Measurements from ENCODE around the gene ITM2B.

Gene ITM2B

GRCh38 chr13:48258430-48258829, 25.4 kb downstream of the ITM2B start:
- Histone ChIP-seq H3K9ac (ENCODE audit: low read depth, low read length) (no peak overlapping the region), H3K36me3 (ENCODE audit: insufficient read depth, low read length) (peaks cover 18% of the 10 kb centered on the region)

DNA sequence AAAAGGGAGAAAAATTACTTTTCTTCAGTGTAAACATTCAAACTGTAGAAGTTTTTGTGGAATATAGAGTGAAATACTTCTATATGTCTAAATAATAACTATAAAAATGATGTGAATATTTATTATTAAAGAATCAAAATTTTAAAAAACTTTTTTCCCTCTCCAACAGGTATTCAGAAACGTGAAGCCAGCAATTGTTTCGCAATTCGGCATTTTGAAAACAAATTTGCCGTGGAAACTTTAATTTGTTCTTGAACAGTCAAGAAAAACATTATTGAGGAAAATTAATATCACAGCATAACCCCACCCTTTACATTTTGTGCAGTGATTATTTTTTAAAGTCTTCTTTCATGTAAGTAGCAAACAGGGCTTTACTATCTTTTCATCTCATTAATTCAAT, 28.0 kb downstream of the ITM2B start:
- peaks cover 10% of the 10 kb centered on the region for H3K36me3 ChIP-seq (ENCODE audit: insufficient read depth, low read length)
- no peaks in the 10 kb centered on the region for H3K4me1 ChIP-seq (ENCODE audit: insufficient read depth, low read length)
- H3K9me3 ChIP-seq (ENCODE audit: control insufficient read depth, insufficient read depth, low read length) = no peaks in the 10 kb centered on the region
- H3K9ac ChIP-seq (ENCODE audit: low read depth, low read length) = no peak overlapping the region

More at GRCh38 chr13:48258430-48258829, 25.4 kb downstream of the ITM2B start:
- Histone ChIP-seq H3K4me1 (ENCODE audit: insufficient read depth, low read length) (no peaks in the 10 kb centered on the region), H3K9me3 (ENCODE audit: control insufficient read depth, insufficient read depth, low read length) (no peaks in the 10 kb centered on the region)

GRCh38 chr13:48263196-48263595, 30.2 kb downstream of the ITM2B start:
- H3K9ac ChIP-seq (ENCODE audit: low read depth, low read length) = no peak overlapping the region
- peaks cover 8% of the 10 kb centered on the region; the same call in 1 of the 2 replicates for H3K36me3 ChIP-seq (ENCODE audit: insufficient read depth, low read length)
- no peaks in the 10 kb centered on the region for H3K9me3 ChIP-seq (ENCODE audit: control insufficient read depth, insufficient read depth, low read length)
- no peaks in the 10 kb centered on the region for H3K4me1 ChIP-seq (ENCODE audit: insufficient read depth, low read length)

GRCh38 chr13:48264058-48264457, 31.1 kb downstream of the ITM2B start:
- Histone ChIP-seq H3K9ac (ENCODE audit: low read depth, low read length) (no peak overlapping the region), H3K9me3 (ENCODE audit: control insufficient read depth, insufficient read depth, low read length) (no peaks in the 10 kb centered on the region), H3K4me1 (ENCODE audit: insufficient read depth, low read length) (no peaks in the 10 kb centered on the region), H3K36me3 (ENCODE audit: insufficient read depth, low read length) (0 out of 2 replicates have a peak, but pooled peaks cover 5% of the 10 kb centered on the region)

- Histone ChIP-seq H3K9me3 (ENCODE audit: control insufficient read depth, insufficient read depth, low read length) (no peaks in the 10 kb centered on the region), H3K4me1 (ENCODE audit: insufficient read depth, low read length) (no peaks in the 10 kb centered on the region), H3K36me3 (ENCODE audit: insufficient read depth, low read length) (0 out of 2 replicates have a peak, but pooled peaks cover 3% of the 10 kb centered on the region), H3K9ac (ENCODE audit: low read depth, low read length) (no peak overlapping the region)
Observed at GRCh38 chr13:48265217-48265815, 32.3 kb downstream of the ITM2B start.

DNA sequence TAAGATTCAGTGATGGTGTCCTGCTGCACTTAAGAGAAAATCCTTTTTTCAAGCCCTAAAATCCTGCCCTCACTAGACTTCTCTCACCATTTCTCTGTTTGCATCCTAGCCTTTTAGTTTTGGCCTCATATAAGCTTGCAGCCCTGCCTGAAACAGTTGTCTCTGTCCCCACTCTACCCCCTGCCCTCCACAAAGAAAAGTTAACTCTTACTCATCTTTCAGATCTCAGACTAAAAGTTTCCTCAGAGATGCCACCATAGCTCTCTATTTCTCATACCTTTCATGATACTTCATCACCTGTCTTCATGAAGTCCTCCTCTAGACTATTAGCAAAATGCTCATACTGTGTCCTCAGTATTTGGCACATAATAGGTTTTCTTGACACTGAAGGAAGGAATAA, 33.1 kb downstream of the ITM2B start:
- 0 out of 2 replicates have a peak, but pooled peaks cover under 1% of the 10 kb centered on the region for H3K36me3 ChIP-seq (ENCODE audit: insufficient read depth, low read length)
- no peaks in the 10 kb centered on the region for H3K9me3 ChIP-seq (ENCODE audit: control insufficient read depth, insufficient read depth, low read length)
- H3K9ac ChIP-seq (ENCODE audit: low read depth, low read length) = no peak overlapping the region
- H3K4me1 ChIP-seq (ENCODE audit: insufficient read depth, low read length) = no peaks in the 10 kb centered on the region

DNA sequence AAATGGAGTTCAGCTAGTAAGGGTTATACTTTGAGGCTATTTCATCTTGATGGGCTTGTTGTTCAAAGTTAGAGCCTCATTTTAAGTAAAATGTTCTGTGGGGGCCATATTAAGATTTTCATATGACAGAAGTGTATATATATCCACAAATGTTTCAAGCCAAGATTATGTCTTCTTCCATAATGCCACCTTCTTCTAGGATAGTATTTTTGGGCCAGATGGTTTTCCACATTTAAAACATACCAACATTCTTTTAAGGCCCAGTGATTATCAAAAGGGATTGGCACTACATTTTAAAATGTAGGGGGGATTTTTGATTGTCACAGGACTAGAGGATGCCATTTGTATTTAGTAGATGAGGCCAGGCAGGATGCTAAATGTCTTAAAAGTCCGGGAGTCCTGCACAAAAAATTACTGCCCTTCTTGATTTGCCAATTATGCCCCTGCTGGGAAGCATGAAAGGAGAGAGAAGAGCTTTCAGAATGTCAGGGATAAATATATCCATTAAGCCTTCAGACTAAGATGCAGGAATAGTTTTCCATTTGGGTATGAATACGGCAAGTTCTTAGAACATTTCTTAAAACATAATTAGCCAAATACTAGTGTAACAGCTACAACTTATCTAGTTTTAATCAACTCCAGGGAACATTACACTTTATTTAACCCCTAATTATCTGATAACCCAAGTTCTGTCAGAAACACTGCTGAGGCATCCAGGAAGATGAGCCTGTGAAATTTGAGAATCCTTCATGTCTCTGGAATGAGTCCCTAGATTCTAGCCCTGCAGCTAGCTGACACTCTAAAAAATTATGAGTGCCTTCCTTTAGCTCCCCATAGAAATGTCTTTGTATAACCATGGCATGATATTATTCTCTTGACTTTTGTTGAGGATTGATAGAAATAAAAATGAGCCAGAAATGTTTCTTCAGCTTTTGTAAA, 34.0 kb downstream of the ITM2B start:
- H3K9ac ChIP-seq (ENCODE audit: low read depth, low read length) = no peak overlapping the region
- no peaks in the 10 kb centered on the region for H3K4me1 ChIP-seq (ENCODE audit: insufficient read depth, low read length)
- no peaks in the 10 kb centered on the region for H3K36me3 ChIP-seq (ENCODE audit: insufficient read depth, low read length)
- H3K9me3 ChIP-seq (ENCODE audit: control insufficient read depth, insufficient read depth, low read length) = no peaks in the 10 kb centered on the region

GRCh38 chr13:48268019-48268418, 35.0 kb downstream of the ITM2B start:
- H3K4me1 ChIP-seq (ENCODE audit: insufficient read depth, low read length) = no peaks in the 10 kb centered on the region
- H3K36me3 ChIP-seq (ENCODE audit: insufficient read depth, low read length) = no peaks in the 10 kb centered on the region
- H3K9me3 ChIP-seq (ENCODE audit: control insufficient read depth, insufficient read depth, low read length) = no peaks in the 10 kb centered on the region

DNA sequence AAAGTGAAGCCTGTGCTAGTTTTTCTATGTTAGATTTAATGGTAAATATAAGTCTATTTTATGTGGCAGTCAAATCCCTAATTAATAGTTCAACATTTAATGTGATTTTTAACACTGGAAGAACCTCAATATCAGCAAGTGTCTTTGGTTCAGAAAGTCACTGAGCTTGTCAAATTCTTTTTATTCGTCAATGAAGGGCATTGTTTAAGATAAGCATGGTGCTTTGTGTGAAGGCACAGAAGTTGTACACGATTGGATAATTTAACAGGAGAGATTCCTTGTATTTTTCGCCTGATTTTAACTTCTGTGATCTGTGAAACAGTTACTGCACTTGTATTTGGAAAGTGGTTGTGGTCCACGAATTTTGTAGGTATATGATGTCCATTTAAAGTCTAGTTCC, 40.3 kb downstream of the ITM2B start:
- no peak overlapping the region for H3K9ac ChIP-seq (ENCODE audit: low read depth, low read length)
- H3K4me1 ChIP-seq (ENCODE audit: insufficient read depth, low read length) = no peaks in the 10 kb centered on the region
- no peaks in the 10 kb centered on the region for H3K9me3 ChIP-seq (ENCODE audit: control insufficient read depth, insufficient read depth, low read length)
- no peaks in the 10 kb centered on the region for H3K36me3 ChIP-seq (ENCODE audit: insufficient read depth, low read length)

More at GRCh38 chr13:48268019-48268418, 35.0 kb downstream of the ITM2B start:
- no peak overlapping the region for H3K9ac ChIP-seq (ENCODE audit: low read depth, low read length)

- no peaks in the 10 kb centered on the region for H3K9me3 ChIP-seq (ENCODE audit: control insufficient read depth, insufficient read depth, low read length)
- no peaks in the 10 kb centered on the region for H3K36me3 ChIP-seq (ENCODE audit: insufficient read depth, low read length)
- no peaks in the 10 kb centered on the region for H3K4me1 ChIP-seq (ENCODE audit: insufficient read depth, low read length)
- no peak overlapping the region for H3K9ac ChIP-seq (ENCODE audit: low read depth, low read length)
Observed at GRCh38 chr13:48275507-48275906, 42.5 kb downstream of the ITM2B start.

DNA sequence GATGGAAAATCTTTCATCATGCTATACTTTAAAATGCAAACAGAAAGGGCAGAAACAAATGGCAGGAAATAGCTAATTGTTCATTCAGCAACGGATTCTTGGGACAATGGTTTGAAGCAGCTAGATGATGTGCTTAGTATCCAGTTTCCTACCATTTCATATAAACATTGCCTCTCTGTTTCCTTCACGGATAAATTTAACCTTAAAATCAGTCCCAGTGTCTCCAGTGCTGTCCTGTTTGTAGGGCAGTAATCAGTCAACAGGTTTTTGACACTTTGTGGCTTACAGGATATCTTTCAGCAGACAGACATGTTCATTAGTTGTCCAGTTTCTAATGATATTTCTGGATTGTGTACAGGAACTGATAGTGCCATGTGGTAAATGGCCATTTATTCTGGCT, 45.8 kb downstream of the ITM2B start:
- H3K4me1 ChIP-seq (ENCODE audit: insufficient read depth, low read length) = no peaks in the 10 kb centered on the region
- no peak overlapping the region for H3K9ac ChIP-seq (ENCODE audit: low read depth, low read length)
- no peaks in the 10 kb centered on the region for H3K36me3 ChIP-seq (ENCODE audit: insufficient read depth, low read length)
- no peaks in the 10 kb centered on the region for H3K9me3 ChIP-seq (ENCODE audit: control insufficient read depth, insufficient read depth, low read length)

- no peak overlapping the region for H3K9ac ChIP-seq (ENCODE audit: low read depth, low read length)
- no peaks in the 10 kb centered on the region for H3K9me3 ChIP-seq (ENCODE audit: control insufficient read depth, insufficient read depth, low read length)
- H3K36me3 ChIP-seq (ENCODE audit: insufficient read depth, low read length) = no peaks in the 10 kb centered on the region
- no peaks in the 10 kb centered on the region for H3K4me1 ChIP-seq (ENCODE audit: insufficient read depth, low read length)
Observed at GRCh38 chr13:48281556-48281955, 48.5 kb downstream of the ITM2B start.

DNA sequence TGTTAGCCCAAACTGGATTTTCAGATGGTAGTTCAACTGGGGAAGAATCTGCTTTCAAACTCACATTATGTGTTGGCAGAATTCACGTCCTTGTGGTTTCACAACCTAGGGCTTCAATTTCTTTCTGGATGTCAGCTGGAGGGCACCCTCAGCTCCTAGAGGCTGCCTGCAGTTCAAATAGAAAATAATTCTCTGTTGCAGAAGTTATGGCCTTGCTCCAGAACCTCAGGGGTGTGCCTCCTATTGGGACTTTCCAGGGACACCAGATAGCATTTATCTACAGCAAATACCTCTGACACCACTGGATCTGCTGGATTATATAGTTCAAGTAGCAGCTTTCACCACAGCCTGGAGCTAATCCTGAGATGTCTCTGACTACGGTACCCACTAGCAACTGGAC, 58.7 kb downstream of the ITM2B start:
- Histone ChIP-seq H3K9ac (ENCODE audit: low read depth, low read length) (no peak overlapping the region), H3K4me1 (ENCODE audit: insufficient read depth, low read length) (no peaks in the 10 kb centered on the region), H3K36me3 (ENCODE audit: insufficient read depth, low read length) (no peaks in the 10 kb centered on the region), H3K9me3 (ENCODE audit: control insufficient read depth, insufficient read depth, low read length) (no peaks in the 10 kb centered on the region)

GRCh38 chr13:48292650-48293049, 59.6 kb downstream of the ITM2B start:
- H3K36me3 ChIP-seq (ENCODE audit: insufficient read depth, low read length) = no peaks in the 10 kb centered on the region
- no peaks in the 10 kb centered on the region for H3K9me3 ChIP-seq (ENCODE audit: control insufficient read depth, insufficient read depth, low read length)

GRCh38 chr13:48294653-48295052, 61.6 kb downstream of the ITM2B start:
- H3K9ac ChIP-seq (ENCODE audit: low read depth, low read length) = no peak overlapping the region
- H3K36me3 ChIP-seq (ENCODE audit: insufficient read depth, low read length) = no peaks in the 10 kb centered on the region
- no peaks in the 10 kb centered on the region for H3K9me3 ChIP-seq (ENCODE audit: control insufficient read depth, insufficient read depth, low read length)
- H3K4me1 ChIP-seq (ENCODE audit: insufficient read depth, low read length) = no peaks in the 10 kb centered on the region

More at GRCh38 chr13:48292650-48293049, 59.6 kb downstream of the ITM2B start:
- no peaks in the 10 kb centered on the region for H3K4me1 ChIP-seq (ENCODE audit: insufficient read depth, low read length)
- no peak overlapping the region for H3K9ac ChIP-seq (ENCODE audit: low read depth, low read length)
